Activated naive CD4-positive, alpha-beta T cell treated with anti-CD3 and anti-CD28 coated beads, Interleukin-2, amount 50 U/mL, for 24 hours (primary cell): Measurements from ENCODE around the gene H2BK1.
A peak's percentile ranks its signal among the peaks of the same experiment; 100 is the strongest.

Source experiments
- H3K27ac Mint-ChIP-seq: one replicate; pipeline ENCODE4 v1.8.0; 2021; ENCODE audit warnings: mild to moderate bottlenecking, mixed read lengths
- H3K27me3 Mint-ChIP-seq: one replicate; pipeline ENCODE4 v1.8.0; 2021; ENCODE audit warnings: mixed read lengths
- H3K36me3 Mint-ChIP-seq: one replicate; pipeline ENCODE4 v1.8.0; 2021; ENCODE audit warnings: mixed read lengths
- H3K4me1 Mint-ChIP-seq: one replicate; pipeline ENCODE4 v1.8.0; 2021; ENCODE audit warnings: mixed read lengths
- H3K4me3 Mint-ChIP-seq: one replicate; pipeline ENCODE4 v1.8.0; 2021; ENCODE audit warnings: mild to moderate bottlenecking, mixed read lengths
- H3K9me3 Mint-ChIP-seq: one replicate; pipeline ENCODE4 v1.8.0; 2021; ENCODE audit warnings: mixed read lengths

H2BK1 gene

GRCh38 chr7:151238924-151239836 is 28.9 kb upstream of the H2BK1 start:
- H3K4me3 Mint-ChIP-seq: no peak overlapping the region
- H3K4me1 Mint-ChIP-seq: peaks cover 29% of the 10 kb centered on the region
- H3K36me3 Mint-ChIP-seq: peaks cover 2% of the 10 kb centered on the region
- H3K27me3 Mint-ChIP-seq: no peaks in the 10 kb centered on the region
- H3K27ac Mint-ChIP-seq: no peak overlapping the region
- no peaks in the 10 kb centered on the region for H3K9me3 Mint-ChIP-seq

- no peak overlapping the region for H3K27ac Mint-ChIP-seq
- H3K4me3 Mint-ChIP-seq: no peak overlapping the region
- H3K36me3 Mint-ChIP-seq: peaks cover 2% of the 10 kb centered on the region
- no peaks in the 10 kb centered on the region for H3K27me3 Mint-ChIP-seq
- H3K4me1 Mint-ChIP-seq: peaks cover 29% of the 10 kb centered on the region
- H3K9me3 Mint-ChIP-seq: no peaks in the 10 kb centered on the region
Measured at GRCh38 chr7:151238190-151238810, 28.0 kb upstream of the H2BK1 start.

GRCh38 chr7:151237244-151238189 is 27.2 kb upstream of the H2BK1 start:
- Mint-ChIP-seq H3K27me3 (no peaks in the 10 kb centered on the region), H3K4me1 (peaks cover 26% of the 10 kb centered on the region), H3K4me3 (no peak overlapping the region), H3K9me3 (no peaks in the 10 kb centered on the region), H3K36me3 (peaks cover 4% of the 10 kb centered on the region), H3K27ac (no peak overlapping the region)

- H3K27ac Mint-ChIP-seq: no peak overlapping the region
- no peak overlapping the region for H3K4me3 Mint-ChIP-seq
Measured at GRCh38 chr7:151236406-151236805, 26.1 kb upstream of the H2BK1 start.

GRCh38 chr7:151235091-151235787 is 25.0 kb upstream of the H2BK1 start:
- peak overlapping the region; percentile 30 for H3K4me3 Mint-ChIP-seq

More at GRCh38 chr7:151236406-151236805, 26.1 kb upstream of the H2BK1 start:
- Mint-ChIP-seq H3K36me3 (peaks cover 4% of the 10 kb centered on the region), H3K9me3 (no peaks in the 10 kb centered on the region), H3K4me1 (peaks cover 33% of the 10 kb centered on the region), H3K27me3 (no peaks in the 10 kb centered on the region)

GRCh38 chr7:151233804-151234203 is 23.5 kb upstream of the H2BK1 start:
- H3K4me1 Mint-ChIP-seq: peaks cover 35% of the 10 kb centered on the region
- peak overlapping the region; percentile 100 for H3K4me3 Mint-ChIP-seq
- no peaks in the 10 kb centered on the region for H3K27me3 Mint-ChIP-seq
- H3K36me3 Mint-ChIP-seq: peaks cover 4% of the 10 kb centered on the region
- peak overlapping the region; percentile 99 for H3K27ac Mint-ChIP-seq
- no peaks in the 10 kb centered on the region for H3K9me3 Mint-ChIP-seq

More at GRCh38 chr7:151235091-151235787, 25.0 kb upstream of the H2BK1 start:
- Mint-ChIP-seq H3K36me3 (peaks cover 4% of the 10 kb centered on the region), H3K27ac (no peak overlapping the region), H3K9me3 (no peaks in the 10 kb centered on the region), H3K27me3 (no peaks in the 10 kb centered on the region), H3K4me1 (peaks cover 35% of the 10 kb centered on the region)

- Mint-ChIP-seq H3K27me3 (no peaks in the 10 kb centered on the region), H3K4me3 (peak overlapping the region; percentile 100), H3K27ac (peak overlapping the region; percentile 99), H3K4me1 (peaks cover 36% of the 10 kb centered on the region), H3K36me3 (peaks cover 4% of the 10 kb centered on the region), H3K9me3 (no peaks in the 10 kb centered on the region)
Measured at GRCh38 chr7:151232917-151233701, 22.8 kb upstream of the H2BK1 start.

GRCh38 chr7:151232091-151232916 is 22.0 kb upstream of the H2BK1 start, which contains the start of gene CHPF2:
CHPF2 (plus strand) TSS chr7:151232483; CDS start chr7:151234012, 1,529 bp downstream.
- Mint-ChIP-seq H3K27ac (peak within 1 kb of the TSS; percentile 99), H3K4me1 (peaks cover 41% of the 10 kb centered on the region), H3K36me3 (peaks cover 4% of the 10 kb centered on the region), H3K4me3 (peak within 1 kb of the TSS; percentile 100), H3K9me3 (no peaks in the 10 kb centered on the region), H3K27me3 (no peaks in the 10 kb centered on the region)

- H3K4me3 Mint-ChIP-seq: peak overlapping the region; percentile 58
Measured at GRCh38 chr7:151231080-151231479, 20.8 kb upstream of the H2BK1 start.

GRCh38 chr7:151229249-151229648 is 19.0 kb upstream of the H2BK1 start:
- H3K9me3 Mint-ChIP-seq: no peaks in the 10 kb centered on the region
- no peaks in the 10 kb centered on the region for H3K27me3 Mint-ChIP-seq
- H3K27ac Mint-ChIP-seq: no peak overlapping the region
- peaks cover 62% of the 10 kb centered on the region for H3K4me1 Mint-ChIP-seq
- H3K36me3 Mint-ChIP-seq: peaks cover 24% of the 10 kb centered on the region
- no peak overlapping the region for H3K4me3 Mint-ChIP-seq

More at GRCh38 chr7:151231080-151231479, 20.8 kb upstream of the H2BK1 start:
- H3K27ac Mint-ChIP-seq: no peak overlapping the region
- no peaks in the 10 kb centered on the region for H3K9me3 Mint-ChIP-seq
- peaks cover 54% of the 10 kb centered on the region for H3K4me1 Mint-ChIP-seq
- no peaks in the 10 kb centered on the region for H3K27me3 Mint-ChIP-seq
- peaks cover 10% of the 10 kb centered on the region for H3K36me3 Mint-ChIP-seq

GRCh38 chr7:151228024-151228866 is 18.0 kb upstream of the H2BK1 start:
- H3K4me1 Mint-ChIP-seq: peaks cover 57% of the 10 kb centered on the region
- peak overlapping the region; percentile 100 for H3K4me3 Mint-ChIP-seq
- H3K27me3 Mint-ChIP-seq: no peaks in the 10 kb centered on the region
- peak overlapping the region; percentile 71 for H3K27ac Mint-ChIP-seq
- H3K9me3 Mint-ChIP-seq: no peaks in the 10 kb centered on the region
- peaks cover 28% of the 10 kb centered on the region for H3K36me3 Mint-ChIP-seq

GRCh38 chr7:151226875-151227782 is 16.8 kb upstream of the H2BK1 start, which contains the start of gene ABCF2:
ABCF2 (minus strand) TSS chr7:151227205; CDS start chr7:151226458, 747 bp downstream.
- Mint-ChIP-seq H3K27me3 (no peaks in the 10 kb centered on the region), H3K9me3 (no peaks in the 10 kb centered on the region), H3K36me3 (peaks cover 33% of the 10 kb centered on the region), H3K4me3 (peak within 1 kb of the TSS; percentile 100), H3K4me1 (peaks cover 55% of the 10 kb centered on the region), H3K27ac (peak within 1 kb of the TSS; percentile 98)
